Subcutaneous abdominal adipose tissue (tissue), 5 donors: ENCODE measurements around the gene ZSCAN16.
"Not testable (repeated sequence)": the region's sequence is repeated elsewhere in the genome, so short reads cannot be mapped to it uniquely, and the experiment has no call there.

Experiments
- H3K27ac ChIP-seq: one replicate; pipeline ENCODE4 v1.7.0; 2013; ENCODE audit warnings: low read depth, mild to moderate bottlenecking, inconsistent platforms, low read length, moderate library complexity
- H3K27me3 ChIP-seq, 5 donors: one replicate each; pipeline ENCODE4 v1.7.0; 2013; ENCODE audit warnings: low read length in 5 of 5, inconsistent platforms in 1 of 5; ENCODE audit not compliant: control insufficient read depth in 5 of 5, insufficient read depth in 4 of 5
- H3K36me3 ChIP-seq, 5 donors: one replicate each; pipeline ENCODE4 v1.7.0; 2013; ENCODE audit warnings: low read length in 5 of 5; ENCODE audit not compliant: control insufficient read depth in 5 of 5, insufficient read depth in 5 of 5
- H3K4me1 ChIP-seq, 5 donors: one replicate each; pipeline ENCODE4 v1.7.0; 2013; ENCODE audit warnings: low read length in 5 of 5, mild to moderate bottlenecking in 3 of 5, moderate library complexity in 1 of 5; ENCODE audit not compliant: control insufficient read depth in 5 of 5, insufficient read depth in 5 of 5
- H3K4me3 ChIP-seq, 5 donors: one replicate each; pipeline ENCODE4 v1.7.0; 2013; ENCODE audit warnings: low read length in 5 of 5, low read depth in 1 of 5
- H3K9ac ChIP-seq, 5 donors: one replicate each; pipeline ENCODE4 v1.7.0; 2013; ENCODE audit warnings: low read length in 5 of 5, mild to moderate bottlenecking in 4 of 5, moderate library complexity in 3 of 5
- H3K9me3 ChIP-seq, 5 donors: one replicate each; pipeline ENCODE4 v1.7.0; 2013; ENCODE audit warnings: low read length in 5 of 5; ENCODE audit not compliant: control insufficient read depth in 5 of 5
- donor health status: healthy.
- donor health status: healthy.
- donor health status: healthy.
- donor health status: healthy.
- donor health status: healthy.

The ZSCAN16 gene

GRCh38 chr6:28124350-28124970, at the start of gene ZSCAN16:
Gene ZSCAN16, plus strand, starts transcription at chr6:28124609. Its CDS starts 835 bp downstream, at chr6:28125444.
- H3K4me3 ChIP-seq = peak within 1 kb of the TSS; percentile 80 to 99 (median 92)
- no peaks in the 10 kb centered on the region for H3K9me3 ChIP-seq
- H3K9ac ChIP-seq = peak within 1 kb of the TSS; percentile 75 to 87 (median 86)
- H3K27me3 ChIP-seq = no peaks in the 10 kb centered on the region
- peaks cover 12 to 34% (median 23%) of the 10 kb centered on the region in 5 donors for H3K36me3 ChIP-seq
- peak within 1 kb of the TSS; percentile 40 for H3K27ac ChIP-seq
- peaks cover 3 to 17% (median 12%) of the 10 kb centered on the region in 5 donors for H3K4me1 ChIP-seq

- H3K9ac ChIP-seq = no peak overlapping the region
- H3K4me3 ChIP-seq = no peak overlapping the region
- H3K27ac ChIP-seq = no peak overlapping the region
- no peaks in the 10 kb centered on the region for H3K9me3 ChIP-seq
- H3K27me3 ChIP-seq = no peaks in the 10 kb centered on the region
- H3K4me1 ChIP-seq = peaks cover 0 to 14% (median 11%) of the 10 kb centered on the region in 5 donors
- no peaks in the 10 kb centered on the region for H3K36me3 ChIP-seq
Observed at GRCh38 chr6:28078050-28078449, 46.4 kb upstream of the ZSCAN16 start.

DNA sequence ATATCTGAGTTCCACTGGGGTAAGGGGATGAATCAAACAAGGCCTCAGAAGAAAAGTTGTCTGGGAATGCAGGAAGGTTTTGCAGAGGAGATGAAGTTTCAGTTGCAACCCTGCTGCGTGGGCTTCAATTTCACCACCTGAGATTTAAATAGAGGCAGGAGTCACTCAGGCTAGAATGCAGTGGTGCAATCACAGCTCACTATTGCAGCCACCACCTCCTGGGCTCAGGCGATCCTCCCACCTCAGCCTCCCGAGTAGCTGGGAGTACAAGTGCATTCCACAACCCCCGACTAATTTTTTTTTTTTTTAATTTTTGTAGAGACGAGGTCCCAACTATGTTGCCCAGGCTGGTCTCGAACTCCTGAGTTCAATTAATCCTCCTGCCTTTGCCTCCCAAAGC, 45.6 kb upstream of the ZSCAN16 start:
- Histone ChIP-seq H3K4me3 (no peak overlapping the region), H3K9me3 (no peaks in the 10 kb centered on the region), H3K27me3 (no peaks in the 10 kb centered on the region), H3K36me3 (no peaks in the 10 kb centered on the region), H3K27ac (no peak overlapping the region), H3K4me1 (peaks cover 0 to 14% (median 11%) of the 10 kb centered on the region in 5 donors), H3K9ac (no peak overlapping the region)

- H3K27me3 ChIP-seq, H3K36me3 ChIP-seq, H3K9me3 ChIP-seq: not testable (repeated sequence)
- Histone ChIP-seq H3K9ac (peak within 1 kb of the TSS; percentile 64 to 93 (median 83)), H3K4me1 (peaks cover 0 to 14% (median 11%) of the 10 kb centered on the region in 5 donors), H3K27ac (peak within 1 kb of the TSS; percentile 86), H3K4me3 (peak within 1 kb of the TSS; percentile 77 to 98 (median 97))
Observed at GRCh38 chr6:28080381-28080630, 44.1 kb upstream of the ZSCAN16 start, which contains the start of gene ZNF165. Gene ZNF165, plus strand, starts transcription at chr6:28080568. Its CDS starts 4,913 bp downstream, at chr6:28085481.

DNA sequence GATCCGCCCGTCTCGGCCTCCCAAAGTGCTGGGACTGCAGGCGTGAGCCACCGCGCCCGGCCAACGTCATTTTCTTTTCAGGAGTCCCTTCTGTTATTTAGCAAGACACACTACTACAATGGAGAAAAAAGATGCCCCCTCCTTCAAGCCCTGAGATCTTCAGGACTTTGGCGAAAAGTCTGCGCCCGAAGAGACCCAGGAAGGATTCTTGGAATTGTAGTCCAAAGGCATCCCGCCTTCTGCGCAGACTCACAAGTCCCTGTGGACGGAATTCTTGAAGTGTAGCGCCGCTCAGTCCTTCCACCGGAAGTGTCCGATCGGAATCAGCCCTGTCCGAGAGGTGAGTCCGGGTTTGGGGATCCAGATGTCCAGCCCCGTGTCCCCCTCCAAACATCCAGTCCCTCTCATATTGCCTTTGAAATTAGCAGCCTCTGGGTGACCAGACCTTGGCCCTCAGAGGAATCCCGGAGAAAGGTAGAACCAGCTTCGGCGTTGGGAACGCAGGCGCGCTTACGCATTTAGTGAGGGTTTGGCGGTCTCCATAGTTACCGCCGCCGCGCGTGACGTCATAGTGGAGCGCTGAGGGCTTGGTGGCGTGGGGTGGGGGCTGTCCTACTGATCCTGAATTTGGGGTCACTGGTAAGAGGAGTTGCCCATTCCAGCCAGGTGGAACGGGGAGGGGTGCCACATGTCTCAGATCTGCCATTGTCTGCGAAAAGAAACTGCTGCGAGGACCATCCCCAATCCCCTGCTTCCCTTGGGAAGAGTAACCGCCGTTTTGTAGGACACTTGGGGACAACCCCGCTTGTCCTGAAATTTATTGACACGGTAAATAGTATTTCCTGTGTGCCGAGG, 43.6 kb upstream of the ZSCAN16 start:
- peak overlapping the region; percentile 77 to 98 (median 97) for H3K4me3 ChIP-seq
- no peaks in the 10 kb centered on the region for H3K36me3 ChIP-seq
- H3K9me3 ChIP-seq = no peaks in the 10 kb centered on the region
- peak overlapping the region; percentile 64 to 93 (median 83) for H3K9ac ChIP-seq
- peak overlapping the region; percentile 86 for H3K27ac ChIP-seq
- no peaks in the 10 kb centered on the region for H3K27me3 ChIP-seq
- H3K4me1 ChIP-seq = peaks cover 0 to 14% (median 11%) of the 10 kb centered on the region in 5 donors

- H3K27ac ChIP-seq = peak overlapping the region; percentile 86
- peak overlapping the region; percentile 77 to 98 (median 97) for H3K4me3 ChIP-seq
- peaks cover 0 to 14% (median 11%) of the 10 kb centered on the region in 5 donors for H3K4me1 ChIP-seq
- H3K36me3 ChIP-seq = no peaks in the 10 kb centered on the region
- H3K27me3 ChIP-seq = no peaks in the 10 kb centered on the region
- H3K9me3 ChIP-seq = no peaks in the 10 kb centered on the region
- H3K9ac ChIP-seq = peak overlapping the region in 4 of 5 donors; percentile 82 to 93 (median 84)
Observed at GRCh38 chr6:28081486-28081751, 43.0 kb upstream of the ZSCAN16 start.

DNA sequence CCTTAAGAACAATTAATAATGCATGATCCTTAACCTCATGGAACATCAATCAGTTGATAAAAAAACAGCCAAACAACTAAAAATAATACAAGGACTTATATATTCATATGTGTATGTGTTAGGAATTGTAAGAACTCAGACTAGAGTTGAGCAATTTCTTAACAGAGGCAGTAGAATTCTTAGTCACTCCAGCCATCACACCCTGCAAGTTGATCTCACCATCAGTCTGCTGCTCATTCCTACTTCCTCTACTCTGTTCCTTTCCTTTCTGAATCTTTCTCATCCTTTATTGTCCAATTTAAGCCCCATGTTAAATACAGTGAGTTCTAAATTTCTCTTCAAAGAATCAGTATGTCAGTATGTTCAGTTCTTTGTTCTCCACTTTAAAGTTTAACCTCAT, 41.5 kb upstream of the ZSCAN16 start:
- H3K9ac ChIP-seq = no peak overlapping the region
- peaks cover 0 to under 1% (median 0%) of the 10 kb centered on the region in 5 donors for H3K9me3 ChIP-seq
- H3K36me3 ChIP-seq = peaks cover 0 to 3% (median 0%) of the 10 kb centered on the region in 5 donors
- H3K4me3 ChIP-seq = no peak overlapping the region
- H3K27me3 ChIP-seq = no peaks in the 10 kb centered on the region
- peaks cover 0 to 14% (median 11%) of the 10 kb centered on the region in 5 donors for H3K4me1 ChIP-seq
- H3K27ac ChIP-seq = no peak overlapping the region

DNA sequence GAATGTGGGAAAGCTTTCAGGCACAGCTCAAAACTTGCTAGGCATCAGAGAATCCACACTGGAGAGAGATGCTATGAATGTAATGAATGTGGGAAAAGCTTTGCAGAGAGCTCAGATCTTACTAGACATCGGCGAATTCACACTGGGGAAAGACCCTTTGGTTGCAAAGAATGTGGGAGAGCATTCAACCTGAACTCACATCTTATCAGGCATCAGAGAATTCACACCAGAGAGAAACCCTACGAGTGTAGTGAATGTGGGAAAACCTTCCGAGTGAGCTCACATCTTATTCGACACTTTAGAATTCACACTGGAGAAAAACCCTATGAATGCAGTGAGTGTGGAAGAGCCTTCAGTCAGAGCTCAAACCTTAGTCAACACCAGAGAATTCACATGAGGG, 35.4 kb upstream of the ZSCAN16 start:
- Histone ChIP-seq H3K27me3 (peaks cover 0 to 7% (median 2%) of the 10 kb centered on the region in 5 donors), H3K9me3 (peaks cover 4 to 15% (median 11%) of the 10 kb centered on the region in 5 donors), H3K4me1 (peaks cover 0 to 5% (median 2%) of the 10 kb centered on the region in 5 donors), H3K4me3 (no peak overlapping the region), H3K36me3 (peaks cover 0 to 7% (median 4%) of the 10 kb centered on the region in 5 donors), H3K9ac (no peak overlapping the region), H3K27ac (no peak overlapping the region)

GRCh38 chr6:28090917-28091586, 33.4 kb upstream of the ZSCAN16 start:
- peak overlapping the region in 4 of 5 donors; percentile 8 to 60 (median 52) for H3K4me3 ChIP-seq
- peaks cover 0 to 7% (median 4%) of the 10 kb centered on the region in 5 donors for H3K36me3 ChIP-seq
- peak overlapping the region in 1 of 5 donors; percentile 39 for H3K9ac ChIP-seq

DNA sequence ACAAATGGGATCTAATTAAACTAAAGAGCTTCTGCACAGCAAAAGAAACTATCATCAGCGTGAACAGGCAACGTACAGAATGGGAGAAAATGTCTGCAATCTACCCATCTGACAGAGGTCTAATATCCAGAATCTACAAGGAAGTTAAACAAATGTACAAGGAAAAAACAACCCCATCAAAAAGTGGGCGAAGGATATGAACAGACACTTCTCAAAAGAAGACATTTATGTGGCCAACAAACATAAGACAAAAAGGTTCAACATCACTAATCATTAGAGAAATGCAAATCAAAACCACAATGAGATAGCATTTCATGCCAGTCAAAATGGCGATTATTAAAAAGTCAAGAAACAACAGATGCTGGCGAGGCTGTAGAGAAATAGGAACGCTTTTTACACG, 22.2 kb upstream of the ZSCAN16 start:
- H3K27me3 ChIP-seq, H3K36me3 ChIP-seq, H3K27ac ChIP-seq, H3K9ac ChIP-seq, H3K9me3 ChIP-seq, H3K4me3 ChIP-seq: not testable (repeated sequence)
- peaks cover 0 to 14% (median 7%) of the 10 kb centered on the region in 5 donors for H3K4me1 ChIP-seq

More at GRCh38 chr6:28090917-28091586, 33.4 kb upstream of the ZSCAN16 start:
- Histone ChIP-seq H3K27ac (no peak overlapping the region), H3K9me3 (peaks cover 4 to 15% (median 11%) of the 10 kb centered on the region in 5 donors), H3K27me3 (peaks cover 0 to 7% (median 2%) of the 10 kb centered on the region in 5 donors), H3K4me1 (peaks cover 0 to 5% (median 2%) of the 10 kb centered on the region in 5 donors)
